Measurements from ENCODE around the gene ZNF253. TPM values are rescaled to one million over a fixed set of nuclear protein-coding genes. Genes with fewer than 3 reads are reported as not detected.

ZNF253 gene
- total and polyA plus RNA-seq, 10 of the 15 experiments (the other 5 are each of a cell fraction or from before 2014, with no cell fraction given), result 2.6 to 8.9 (median 5.2) TPM

- in situ Hi-C loops (cut with MboI) (no loop called here), intact Hi-C loops (cut with micrococcal nuclease; ENCODE audit: unreplicated experiment) (no loop called here)
- H3K79me2 ChIP-seq (ENCODE audit: control insufficient read depth, insufficient read depth, low read length), result no peaks in the 10 kb centered on the region
- H3K4me2 ChIP-seq (ENCODE audit: control insufficient read depth, insufficient read depth), result no peak overlapping the region
- H4K20me1 ChIP-seq (ENCODE audit: control insufficient read depth, insufficient read depth), result no peaks in the 10 kb centered on the region
- ChIA-PET SMC1A (ENCODE audit: uncharacterized antibody, unreplicated experiment) (no interaction called here), RAD21 (ENCODE audit: unreplicated experiment) (no interaction called here), CTCF (no interaction called here), POLR2A (no interaction called here)
- ATAC-seq (no peak), FAIRE-seq (no peak), DNase-seq (ENCODE audit: low read depth, low spot score) (no peak)
- no peak overlapping the region for H3K4me3 ChIP-seq
- H3K36me3 ChIP-seq (ENCODE audit: control insufficient read depth in 2 of 2, insufficient read depth in 2 of 2, low read length in 1 of 2), result no peaks in the 10 kb centered on the region
- H3K9ac ChIP-seq (ENCODE audit: control insufficient read depth, insufficient read depth, low read length), result no peak overlapping the region
- no peaks in the 10 kb centered on the region for H3K27me3 ChIP-seq (replicated peaks in 1 of 2; ENCODE audit: control insufficient read depth in 2 of 2, insufficient read depth in 2 of 2, low read length in 1 of 2)
- TF ChIP-seq CHD2 (IDR thresholded peaks at IDR 0.05; ENCODE audit: borderline replicate concordance, low read depth, low read length), result no peak
- TF ChIP-seq ZZZ3 (IDR thresholded peaks at IDR 0.05; ENCODE audit: control insufficient read depth, insufficient read length, low read depth), result no peak
- TF ChIP-seq POU2F2 (IDR thresholded peaks at IDR 0.05; ENCODE audit: borderline replicate concordance, low read depth, low read length), result no peak
- TF ChIP-seq MEF2A (IDR thresholded peaks at IDR 0.05; ENCODE audit: insufficient read depth, low read depth, low read length), result no peak
- no peak for TF ChIP-seq EGR1 (IDR thresholded peaks at IDR 0.05; ENCODE audit: borderline replicate concordance in 1 of 2, low read depth in 2 of 2, low read length in 2 of 2)
- TF ChIP-seq EZH2 (IDR thresholded peaks at IDR 0.05; ENCODE audit: borderline replicate concordance, control insufficient read depth, low read depth, low read length), result no peak
- no peak for TF ChIP-seq SMARCA5 (IDR thresholded peaks at IDR 0.05)
- no peak for TF ChIP-seq MYC (IDR thresholded peaks at IDR 0.05; ENCODE audit: insufficient read depth, insufficient read length, insufficient replicate concordance, low read length, severe bottlenecking)
- H3K4me1 ChIP-seq (ENCODE audit: control insufficient read depth, insufficient read depth, low read length), result no peaks in the 10 kb centered on the region
- 0% methylated on average over 2 of the region's 2 CpGs for WGBS (ENCODE audit: insufficient coverage, insufficient replicate concordance, low lambda C conversion rate, missing lambda C conversion rate)
- H3K9me3 ChIP-seq (replicated peaks; ENCODE audit: control insufficient read depth, insufficient read depth, low read length), result peaks cover 7% of the 10 kb centered on the region; the same call in 2 of the 3 replicates
- H2AFZ ChIP-seq (ENCODE audit: control insufficient read depth, low read depth, low read length), result no peak overlapping the region
- BruUV-seq (replicated peaks), result no TSS peak
- no peak overlapping the region for H3K27ac ChIP-seq (ENCODE audit: control insufficient read depth, insufficient read depth)
Measured at GRCh38 chr19:19858751-19859150, 6.9 kb upstream of the ZNF253 start.
